ENCODE data around the gene CUBN. TPM values are rescaled to one million over a fixed set of nuclear protein-coding genes. Genes with fewer than 3 reads are reported as not detected.

The CUBN gene
- 0.55 and 0.67 TPM in 2 replicates for total RNA-seq (2011; cell fraction: chromatin; rRNA removed; ENCODE audit: low replicate concordance)
- 0.50 and 0.79 TPM in 2 replicates for total RNA-seq (2011; cell fraction: nucleolus; rRNA removed)
- total RNA-seq (2011; cell fraction: nucleoplasm; rRNA removed): 0.38 and 0.95 TPM in 2 replicates
- 0.08 and 0.09 TPM in 2 replicates for total RNA-seq (2014; rRNA removed)
- 0.13 and 0.33 TPM in 2 replicates for total RNA-seq (2014; rRNA removed; fragmentation: Illumina TruSeq; extraction: Trizol)
- 0.22 and 0.23 TPM in 2 replicates for total RNA-seq (2015; rRNA removed; fragmentation: Illumina TruSeq; extraction: Trizol)
- total RNA-seq (2021): 0.09 and 0.22 TPM in 2 replicates
- polyA plus RNA-seq (2011; rRNA removed): 0.18 and 0.22 TPM in 2 replicates
- polyA plus RNA-seq (2011; cell fraction: cytosol; rRNA removed): 0.03 and 0.07 TPM in 2 replicates
- polyA plus RNA-seq (2011; cell fraction: nucleus; rRNA removed): 0.48 and 1.2 TPM in 2 replicates
- 0.12 and 0.79 TPM in 2 replicates for polyA plus RNA-seq (2012)
- polyA plus RNA-seq (2014; fragmentation: Illumina TruSeq; extraction: Trizol): 0.09 and 0.17 TPM in 2 replicates
- under 1 TPM; 0.04 TPM for polyA plus RNA-seq (2014; fragmentation: Nextera tagmentation; extraction: Ambion mirVana)
- 0.09 and 0.61 TPM in 2 replicates for polyA plus RNA-seq (2014; rRNA removed)
- 0.48 and 0.67 TPM in 2 replicates for polyA minus RNA-seq (2011; rRNA and poly(A)+ RNA removed)
- not detected in 2 replicates for polyA minus RNA-seq (2011; cell fraction: cytosol; rRNA and poly(A)+ RNA removed)
- 0.40 and 1.6 TPM in 2 replicates for polyA minus RNA-seq (2011; cell fraction: nucleus; rRNA and poly(A)+ RNA removed)
- percentile 23 among the genes with signal in this experiment for Bru-seq, nascent RNA
- percentile 30 among the genes with signal in this experiment for BruChase-seq, experiment 1, labeled RNA remaining after a 2-hour chase
- percentile 26 among the genes with signal in this experiment for BruChase-seq, experiment 2, labeled RNA remaining after a 6-hour chase
- long read RNA-seq, experiment 1: 0 reads
- long read RNA-seq, experiment 2: 0 reads
- long read RNA-seq, experiment 3: 0 reads

GRCh38 chr10:17129741-17130140 lies at the start of gene CUBN:
Gene CUBN, minus strand, starts transcription at chr10:17129811. Its CDS starts 46 bp downstream, at chr10:17129765.
- FAIRE-seq: no peak
- 70% methylated on average over 1 of the region's 1 CpG for WGBS (ENCODE audit: insufficient coverage, low coverage, missing lambda C conversion rate)

More at GRCh38 chr10:17129741-17130140, at the start of gene CUBN:
- Histone ChIP-seq H3K4me1 (replicated peaks in 1 of 2; ENCODE audit: control insufficient read depth in 2 of 2, insufficient read depth in 2 of 2, low read length in 2 of 2) (no peaks in the 10 kb centered on the region), H3K27me3 (ENCODE audit: control insufficient read depth in 2 of 2, insufficient read depth in 2 of 2, low read length in 2 of 2) (no peaks in the 10 kb centered on the region), H3K79me2 (ENCODE audit: control insufficient read depth, insufficient read depth, low read length) (no peaks in the 10 kb centered on the region), H3K4me3 (no peak within 1 kb of the TSS), H2AFZ (ENCODE audit: low read depth, low read length) (no peak within 1 kb of the TSS), H3K9me1 (ENCODE audit: control insufficient read depth, insufficient read depth, low read length) (no peaks in the 10 kb centered on the region), H3K36me3 (ENCODE audit: control insufficient read depth, insufficient read depth, low read length) (no peaks in the 10 kb centered on the region), H3K27ac (ENCODE audit: extremely low read depth, low read depth, low read length) (no peak within 1 kb of the TSS), H4K20me1 (replicated peaks; ENCODE audit: control insufficient read depth, insufficient read depth, low read length) (no peaks in the 10 kb centered on the region), H3K9me3 (replicated peaks; ENCODE audit: control insufficient read depth, insufficient read depth, low read depth, low read length) (no peaks in the 10 kb centered on the region), H3K9ac (ENCODE audit: insufficient read depth in 1 of 2, low read depth in 2 of 2, low read length in 2 of 2) (no peak within 1 kb of the TSS), H3K4me2 (ENCODE audit: insufficient read depth, low read length) (no peak within 1 kb of the TSS)
- ATAC-seq: no peak
- no peak for DNase-seq (ENCODE audit: extremely low read depth in 1 of 4, low spot score in 3 of 4)
- no TSS peak for BruUV-seq (replicated peaks)
- in situ Hi-C loops (cut with MboI) (no loop called here), intact Hi-C loops (cut with micrococcal nuclease) (no loop called here)
- ChIA-PET CTCF (ENCODE audit: low intra/inter-chr PET ratio) (no interaction called here), POLR2A (no interaction called here)
- no peak for TF ChIP-seq NR3C1 (CRISPR knock-in tag; IDR thresholded peaks at IDR 0.05)
- TF ChIP-seq MIER1 (IDR thresholded peaks at IDR 0.05; ENCODE audit: low read depth): no peak
- TF ChIP-seq ZNF431 (CRISPR knock-in tag; IDR thresholded peaks at IDR 0.05): no peak
- TF ChIP-seq RCOR1 (IDR thresholded peaks at IDR 0.05; ENCODE audit: borderline replicate concordance in 1 of 2, low read depth in 2 of 2, low read length in 2 of 2): no peak
- TF ChIP-seq NUFIP1 (IDR thresholded peaks at IDR 0.05; ENCODE audit: partially characterized antibody): no peak
- no peak for TF ChIP-seq ZBTB43 (CRISPR knock-in tag; IDR thresholded peaks at IDR 0.05)
- TF ChIP-seq ZNF76 (CRISPR knock-in tag; IDR thresholded peaks at IDR 0.05; ENCODE audit: borderline replicate concordance): no peak
- no peak for TF ChIP-seq HDAC2 (IDR thresholded peaks at IDR 0.05)
- TF ChIP-seq ZNF655 (CRISPR knock-in tag; IDR thresholded peaks at IDR 0.05): no peak
- TF ChIP-seq BRF1 (IDR thresholded peaks at IDR 0.05; ENCODE audit: borderline replicate concordance, extremely low read depth, insufficient read length): no peak
- no peak for TF ChIP-seq PCBP2 (IDR thresholded peaks at IDR 0.05; ENCODE audit: low read depth, low read length, poor library complexity, severe bottlenecking)
- TF ChIP-seq PHB2 (IDR thresholded peaks at IDR 0.05; ENCODE audit: low read depth): no peak
- no peak for TF ChIP-seq CCNT2 (IDR thresholded peaks at IDR 0.05; ENCODE audit: borderline replicate concordance, extremely low read depth, insufficient read length, low read depth, low read length)
- TF ChIP-seq CBFB (CRISPR knock-in tag; IDR thresholded peaks at IDR 0.05): no peak
- TF ChIP-seq, protein P1, sequence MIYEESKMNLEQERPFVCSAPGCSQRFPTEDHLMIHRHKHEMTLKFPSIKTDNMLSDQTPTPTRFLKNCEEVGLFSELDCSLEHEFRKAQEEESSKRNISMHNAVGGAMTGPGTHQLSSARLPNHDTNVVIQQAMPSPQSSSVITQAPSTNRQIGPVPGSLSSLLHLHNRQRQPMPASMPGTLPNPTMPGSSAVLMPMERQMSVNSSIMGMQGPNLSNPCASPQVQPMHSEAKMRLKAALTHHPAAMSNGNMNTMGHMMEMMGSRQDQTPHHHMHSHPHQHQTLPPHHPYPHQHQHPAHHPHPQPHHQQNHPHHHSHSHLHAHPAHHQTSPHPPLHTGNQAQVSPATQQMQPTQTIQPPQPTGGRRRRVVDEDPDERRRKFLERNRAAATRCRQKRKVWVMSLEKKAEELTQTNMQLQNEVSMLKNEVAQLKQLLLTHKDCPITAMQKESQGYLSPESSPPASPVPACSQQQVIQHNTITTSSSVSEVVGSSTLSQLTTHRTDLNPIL (CRISPR knock-in tag; IDR thresholded peaks at IDR 0.05): no peak
- TF ChIP-seq BCL6 (CRISPR knock-in tag; IDR thresholded peaks at IDR 0.05): no peak

All from K562 (cell line).